Sigmoid colon (tissue), 7 donors: ENCODE measurements around the gene CEP70. TPM values are rescaled to one million over a fixed set of nuclear protein-coding genes. Genes with fewer than 3 reads are reported as not detected.
"Not testable (repeated sequence)": the region's sequence is repeated elsewhere in the genome, so short reads cannot be mapped to it uniquely, and the experiment has no call there.

Source experiments
- DNase-seq: peaks from one replicate; pipeline ENCODE4 v3.0.0-alpha.2; 2019
- H3K27ac ChIP-seq, 4 donors: fragments of 200-600 bp; sonication (generic); one replicate each; pipeline ENCODE4 v1.5.1; 2016 to 2019; ENCODE audit warnings: mild to moderate bottlenecking in 1 of 4
- H3K27me3 ChIP-seq, 3 donors: fragments of 200-600 bp; sonication (generic); one replicate each; pipeline ENCODE4 v1.5.1; 2019; ENCODE audit warnings: mild to moderate bottlenecking in 1 of 3
- H3K36me3 ChIP-seq, 4 donors: fragments of 200-600 bp; sonication (generic); one replicate each; pipeline ENCODE4 v1.5.1; 2016 to 2019
- H3K4me1 ChIP-seq, 4 donors: fragments of 200-600 bp; sonication (generic); one replicate each; pipeline ENCODE4 v1.5.1; 2017 to 2019
- H3K4me3 ChIP-seq, 4 donors: fragments of 200-600 bp; sonication (generic); one replicate each; pipeline ENCODE4 v1.5.1; 2017 to 2019; ENCODE audit warnings: mild to moderate bottlenecking in 2 of 4, moderate library complexity in 1 of 4
- H3K9me3 ChIP-seq, 4 donors: fragments of 200-600 bp in 3 of 4; sonication (generic) in 3 of 4; one replicate each; pipeline versions ENCODE4 v1.5.1 to v1.6.1; 2013 to 2019
- EP300 ChIP-seq, 4 donors: sonication (generic); formaldehyde crosslinking; IDR thresholded peaks; one replicate each; pipeline ENCODE4 v1.6.1; 2017; ENCODE audit warnings: antibody characterized with exemption in 4 of 4
- POLR2A ChIP-seq, 2 donors: fragments of 450-650 bp; IDR thresholded peaks; one replicate each; pipeline ENCODE4 v1.6.1; 2016; ENCODE audit warnings: antibody characterized with exemption in 2 of 2, mild to moderate bottlenecking in 2 of 2, moderate library complexity in 2 of 2
- POLR2AphosphoS5 ChIP-seq, 4 donors: sonication (generic); formaldehyde crosslinking; IDR thresholded peaks; one replicate each; pipeline ENCODE4 v1.6.1; 2017; ENCODE audit warnings: antibody characterized with exemption in 4 of 4
- WGBS, 2 donors: extraction: QIAGEN DNeasy Blood & Tissue Kit; methylation state at CpG; one replicate each; pipeline ENCODE4 v1.1.7; 2013; 5-methylcytosine and 5-hydroxymethylcytosine counted together
- intact Hi-C: fragments of 100-400 bp; cut with DNase I; formaldehyde crosslinking; loops from one replicate; pipeline ENCODE4 v1.15.1; 2023
- polyA plus RNA-seq, 3 donors: library from polyadenylated mRNA; stranded (reverse); fragments of 200-250 nt; gene quantifications; one replicate each; pipeline ENCODE4 v1.2.3, GENCODE V29; 2013
- total RNA-seq, 4 donors: library from RNA; depleted of rRNA; stranded (reverse); fragments of >200 nt; gene quantifications; one replicate each; pipeline ENCODE4 v1.1.0, GENCODE V29; 2016
- TF ChIP-seq, protein P1 (sequence below), 4 experiments: fragments of 450-650 bp in 3 of 4; fragments of 200-600 bp in 1 of 4; IDR thresholded peaks; one replicate each; pipeline ENCODE4 v1.5.1; 2016 to 2019; ENCODE audit warnings: antibody characterized with exemption in 4 of 4, mild to moderate bottlenecking in 3 of 4, moderate library complexity in 2 of 4
- donor health status: healthy with polysubstance abuse.
- donor health status: Bipolar disorder and iron deficiency.
- donor health status: healthy.

Gene CEP70
- total and polyA plus RNA-seq, 7 donors = 12.0 to 77.2 (median 42.6) TPM

DNA sequence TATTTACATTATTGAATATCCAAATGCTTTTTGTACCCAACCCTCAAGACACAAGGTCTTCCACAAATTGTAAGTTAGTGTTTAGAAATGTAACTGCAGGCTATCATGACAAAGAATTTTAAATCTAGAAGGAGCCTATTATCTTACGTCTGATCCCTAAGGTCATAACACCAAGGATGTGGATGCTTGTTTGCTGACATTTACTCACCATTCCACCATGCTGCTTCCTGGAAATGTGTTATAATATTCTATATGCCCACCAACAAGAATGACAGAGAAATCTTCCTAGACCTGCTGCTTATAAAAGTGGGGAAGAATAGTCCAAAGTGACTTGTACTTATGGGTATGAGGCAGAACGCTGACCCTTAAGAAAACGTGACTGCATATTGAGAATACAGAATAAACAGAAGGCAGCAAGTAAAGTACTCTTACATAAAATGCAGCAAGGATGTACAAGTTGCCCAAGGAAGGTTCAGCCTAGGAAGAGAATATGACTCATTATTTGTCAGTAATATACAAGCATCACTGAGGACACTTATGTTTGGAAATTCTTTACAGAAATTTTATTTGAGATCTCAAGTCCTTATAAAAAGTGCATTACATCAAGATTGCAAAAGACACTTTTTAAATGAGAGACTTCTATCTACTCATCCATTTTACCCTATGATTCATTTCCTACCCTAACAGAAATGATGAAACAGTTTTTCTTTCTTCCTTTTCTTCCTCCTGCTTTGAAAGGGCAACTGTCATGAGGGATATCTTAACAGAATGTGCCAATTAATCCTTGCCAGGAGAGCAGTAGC, 100.1 kb downstream of the CEP70 start:
- no peak for DNase-seq
- no peaks in the 10 kb centered on the region for H3K27me3 ChIP-seq
- H3K4me1 ChIP-seq = peaks cover 0 to 18% (median 12%) of the 10 kb centered on the region in 4 donors
- H3K4me3 ChIP-seq = no peak overlapping the region
- H3K27ac ChIP-seq = peak overlapping the region in 3 of 4 donors; percentile 3 to 47 (median 9)
- intact Hi-C loops = loop anchor here (1.0 kb wide), 2 partner anchors 25 to 77 kb away; no protein-coding TSS in a partner anchor
- WGBS, 2 donors = 91 to 97% methylated on average over 3 of the region's 3 CpGs
- H3K9me3 ChIP-seq = no peaks in the 10 kb centered on the region
- TF ChIP-seq, protein P1, sequence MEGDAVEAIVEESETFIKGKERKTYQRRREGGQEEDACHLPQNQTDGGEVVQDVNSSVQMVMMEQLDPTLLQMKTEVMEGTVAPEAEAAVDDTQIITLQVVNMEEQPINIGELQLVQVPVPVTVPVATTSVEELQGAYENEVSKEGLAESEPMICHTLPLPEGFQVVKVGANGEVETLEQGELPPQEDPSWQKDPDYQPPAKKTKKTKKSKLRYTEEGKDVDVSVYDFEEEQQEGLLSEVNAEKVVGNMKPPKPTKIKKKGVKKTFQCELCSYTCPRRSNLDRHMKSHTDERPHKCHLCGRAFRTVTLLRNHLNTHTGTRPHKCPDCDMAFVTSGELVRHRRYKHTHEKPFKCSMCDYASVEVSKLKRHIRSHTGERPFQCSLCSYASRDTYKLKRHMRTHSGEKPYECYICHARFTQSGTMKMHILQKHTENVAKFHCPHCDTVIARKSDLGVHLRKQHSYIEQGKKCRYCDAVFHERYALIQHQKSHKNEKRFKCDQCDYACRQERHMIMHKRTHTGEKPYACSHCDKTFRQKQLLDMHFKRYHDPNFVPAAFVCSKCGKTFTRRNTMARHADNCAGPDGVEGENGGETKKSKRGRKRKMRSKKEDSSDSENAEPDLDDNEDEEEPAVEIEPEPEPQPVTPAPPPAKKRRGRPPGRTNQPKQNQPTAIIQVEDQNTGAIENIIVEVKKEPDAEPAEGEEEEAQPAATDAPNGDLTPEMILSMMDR (IDR thresholded peaks at IDR 0.05) = no peak
- no peak for TF ChIP-seq POLR2A (IDR thresholded peaks at IDR 0.05)
- peak in 1 of 4 donors; percentile 44 for TF ChIP-seq POLR2AphosphoS5 (IDR thresholded peaks at IDR 0.05)
- peaks cover 0 to 3% (median 0%) of the 10 kb centered on the region in 4 donors for H3K36me3 ChIP-seq

DNA sequence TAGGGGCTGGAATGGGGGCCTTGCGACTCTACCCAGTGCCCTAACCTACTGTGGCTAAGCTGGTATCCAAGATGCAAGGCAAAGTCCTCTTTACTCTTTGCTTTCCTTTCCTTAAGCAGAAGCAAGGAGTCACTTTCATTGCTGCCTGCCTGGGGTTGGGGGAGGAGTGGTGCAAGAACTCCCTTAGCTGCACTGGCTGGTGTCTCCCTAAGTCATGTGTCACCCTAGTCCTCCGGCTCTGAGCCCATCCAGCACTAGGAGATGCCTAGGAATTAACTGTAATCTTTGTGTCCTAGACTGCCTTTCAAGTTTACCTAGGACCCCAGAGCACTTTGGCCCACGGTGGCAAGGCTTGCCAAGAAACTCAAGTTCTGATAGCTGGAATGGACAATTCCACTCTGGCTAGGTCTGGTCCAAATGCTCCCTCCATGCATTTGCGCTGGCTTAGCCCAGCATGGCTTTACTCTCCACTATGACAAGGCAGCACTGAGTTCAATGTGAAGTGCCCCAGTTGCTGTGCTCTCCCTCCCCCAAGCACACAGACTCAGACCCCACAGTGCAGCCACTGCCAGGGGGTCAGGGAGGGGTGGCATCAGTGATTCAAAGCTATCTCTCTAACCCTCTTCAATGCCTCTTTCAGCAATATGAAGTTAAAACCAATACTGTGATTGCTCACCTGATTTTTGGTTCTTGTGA, 100.9 kb downstream of the CEP70 start:
- no peaks in the 10 kb centered on the region for H3K36me3 ChIP-seq
- no peak overlapping the region for H3K27ac ChIP-seq
- H3K9me3 ChIP-seq = no peaks in the 10 kb centered on the region
- no peaks in the 10 kb centered on the region for H3K27me3 ChIP-seq
- no peak overlapping the region for H3K4me3 ChIP-seq
- intact Hi-C loops = no loop called here
- no peak for TF ChIP-seq EP300 (IDR thresholded peaks at IDR 0.05)
- no peak for TF ChIP-seq POLR2AphosphoS5 (IDR thresholded peaks at IDR 0.05)
- TF ChIP-seq POLR2A (IDR thresholded peaks at IDR 0.05) = no peak
- TF ChIP-seq, protein P1 (IDR thresholded peaks at IDR 0.05) = no peak
- WGBS, 2 donors = 96 to 97% methylated on average over 4 of the region's 4 CpGs
- H3K4me1 ChIP-seq = peaks cover 0 to 18% (median 12%) of the 10 kb centered on the region in 4 donors
- DNase-seq = no peak

DNA sequence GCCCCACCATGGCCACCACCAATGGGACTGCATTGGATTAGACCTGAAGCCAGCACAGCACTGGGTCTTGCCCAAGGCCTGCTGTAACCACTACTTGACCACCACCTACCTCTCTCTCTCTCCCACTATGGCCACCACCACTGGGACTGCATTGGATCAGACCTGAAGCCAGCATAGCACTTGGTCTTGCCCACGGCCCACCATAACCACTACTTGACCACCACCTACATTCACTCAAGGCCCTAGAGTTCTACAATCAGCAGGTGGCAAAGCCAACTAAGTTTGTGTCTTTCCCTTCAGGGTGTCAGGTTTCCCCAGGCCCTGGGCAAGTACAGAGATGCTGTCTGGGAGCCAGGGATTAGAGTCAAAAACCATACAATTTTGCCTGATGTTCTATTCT, 102.1 kb downstream of the CEP70 start:
- intact Hi-C loops = no loop called here
- Histone ChIP-seq H3K36me3 (no peaks in the 10 kb centered on the region), H3K9me3 (peaks cover 0 to 7% (median under 1%) of the 10 kb centered on the region in 4 donors), H3K27me3 (no peaks in the 10 kb centered on the region), H3K4me3 (no peak overlapping the region), H3K27ac (no peak overlapping the region), H3K4me1 (peaks cover 0 to 18% (median 12%) of the 10 kb centered on the region in 4 donors)
- 93 to 94% methylated on average over 1 of the region's 1 CpG for WGBS, 2 donors
- DNase-seq = no peak
- TF ChIP-seq POLR2AphosphoS5 (IDR thresholded peaks at IDR 0.05) (no peak), POLR2A (IDR thresholded peaks at IDR 0.05) (no peak), EP300 (IDR thresholded peaks at IDR 0.05) (no peak)
- TF ChIP-seq, protein P1 (IDR thresholded peaks at IDR 0.05) = no peak

DNA sequence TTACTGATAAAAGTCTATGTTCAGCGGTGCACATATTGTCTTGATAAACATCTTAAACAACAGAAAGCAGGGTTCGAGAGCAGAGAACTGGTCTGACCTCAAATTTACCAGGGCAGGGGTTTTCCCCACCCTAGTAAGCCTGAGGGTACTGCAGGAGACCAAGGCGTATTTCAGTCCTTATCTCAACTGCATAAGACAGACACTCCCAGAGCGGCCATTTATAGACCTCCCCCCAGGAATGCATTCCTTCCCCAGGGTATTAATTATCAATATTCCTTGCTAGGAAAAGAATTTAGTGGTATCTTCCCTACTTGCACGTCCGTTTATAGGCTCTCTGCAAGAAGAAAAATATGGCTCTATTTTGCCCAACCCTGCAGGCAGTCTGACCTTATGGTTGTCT, 107.5 kb downstream of the CEP70 start:
- H3K9me3 ChIP-seq = not testable (repeated sequence)

DNA sequence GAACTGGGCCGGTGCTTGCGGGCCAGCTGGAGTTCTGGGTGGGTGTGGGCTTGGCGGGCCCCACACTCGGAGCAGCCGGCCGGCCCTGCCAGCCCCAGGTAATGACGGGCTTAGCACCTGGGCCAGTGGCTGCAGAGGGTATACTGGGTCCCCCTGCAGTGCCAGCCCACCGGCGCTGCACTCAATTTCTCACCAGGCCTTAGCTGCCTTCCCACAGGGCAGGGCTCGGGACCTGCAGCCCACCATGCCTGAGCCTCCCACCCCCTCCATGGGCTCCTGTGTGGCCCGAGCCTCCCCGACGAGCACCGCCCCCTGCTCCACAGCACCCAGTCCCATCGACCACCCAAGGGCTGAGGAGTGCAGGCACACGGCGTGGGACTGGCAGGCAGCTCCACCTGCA, 109.4 kb downstream of the CEP70 start:
- intact Hi-C loops, H3K27me3 ChIP-seq, H3K9me3 ChIP-seq, H3K36me3 ChIP-seq, H3K4me1 ChIP-seq, H3K27ac ChIP-seq, H3K4me3 ChIP-seq, DNase-seq: not testable (repeated sequence)
- WGBS, 2 donors = 96 to 97% methylated on average over 17 of the region's 17 CpGs

More for the DNA sequence above, 107.5 kb downstream of the CEP70 start:
- H3K4me1 ChIP-seq, H3K4me3 ChIP-seq, H3K36me3 ChIP-seq, intact Hi-C loops, H3K27ac ChIP-seq, H3K27me3 ChIP-seq, DNase-seq: not testable (repeated sequence)
- WGBS, 2 donors = 92 to 94% methylated on average over 6 of the region's 6 CpGs
